H1 (cell line): ENCODE results near the gene ING4. TPM values are rescaled to one million over a fixed set of nuclear protein-coding genes. Genes with fewer than 3 reads are reported as not detected.

Source experiments
- CBX8 ChIP-seq: fragments of 300-800, 300-1000 bp; sonication (generic); IDR thresholded peaks from 2 replicates; pipeline ENCODE4 v1.7.1; 2016; ENCODE audit warnings: low read depth, low read length, borderline replicate concordance
- CEBPB ChIP-seq: IDR thresholded peaks from 2 replicates; pipeline ENCODE4 v1.6.1; 2012; ENCODE audit warnings: low read depth, low read length
- CHD1 ChIP-seq: IDR thresholded peaks from 2 replicates; pipeline ENCODE4 v1.6.1; 2012; ENCODE audit warnings: low read depth, low read length, improper control_type of control experiment
- CHD7 ChIP-seq: fragments of 300-600 bp; sonication (generic); IDR thresholded peaks from 2 replicates; pipeline ENCODE4 v1.7.1; 2012; ENCODE audit warnings: low read length, moderate library complexity, mild to moderate bottlenecking, inconsistent platforms; ENCODE audit not compliant: insufficient replicate concordance
- CREB1 ChIP-seq: IDR thresholded peaks from 2 replicates; pipeline ENCODE4 v1.6.1; 2012; ENCODE audit warnings: inconsistent platforms
- CTBP2 ChIP-seq: IDR thresholded peaks from 2 replicates; pipeline ENCODE4 v1.7.0; 2011; ENCODE audit warnings: borderline replicate concordance, mild to moderate bottlenecking, moderate library complexity, mixed read lengths, low read length; ENCODE audit not compliant: insufficient read depth, insufficient read length
- FOSL1 ChIP-seq: IDR thresholded peaks from 2 replicates; pipeline ENCODE4 v1.6.1; 2011; ENCODE audit warnings: mild to moderate bottlenecking, low read depth, low read length, moderate library complexity; ENCODE audit not compliant: insufficient read depth
- HDAC2 ChIP-seq, 2 experiments: fragments of 300-600 bp in 1 of 2; sonication (generic) in 1 of 2; IDR thresholded peaks; 2 replicates each; pipeline ENCODE4 v1.6.1; 2011 to 2012; ENCODE audit warnings: low read depth in 2 of 2, low read length in 2 of 2, mild to moderate bottlenecking in 2 of 2, moderate library complexity in 2 of 2, borderline replicate concordance in 1 of 2, inconsistent platforms in 1 of 2
- JUN ChIP-seq: IDR thresholded peaks from 2 replicates; pipeline ENCODE4 v1.6.1; 2011; ENCODE audit warnings: low read depth, mild to moderate bottlenecking, improper control_type of control experiment, low read length
- KDM5A ChIP-seq: fragments of 200-600 bp; IDR thresholded peaks from 2 replicates; pipeline ENCODE4 v1.7.1; 2012; ENCODE audit warnings: mild to moderate bottlenecking, low read length, inconsistent platforms, mixed read lengths
- POU5F1 ChIP-seq: IDR thresholded peaks from 2 replicates; pipeline ENCODE4 v1.6.1; 2011; ENCODE audit warnings: low read depth, mild to moderate bottlenecking, low read length, moderate library complexity
- polyA plus RNA-seq, 7 experiments: library from polyadenylated mRNA; depleted of rRNA in 3 of 7; stranded (reverse) in 5 of 7; unstranded in 2 of 7; fragments of >200 nt in 5 of 7; fragments of 200-250 nt in 2 of 7; gene quantifications; 1 replicate in 5 of 7; 2 replicates in 1 of 7; 4 replicates in 1 of 7; pipeline versions ENCODE4 v1.2.1 to v1.2.3, GENCODE V29; 2011 to 2013; ENCODE audit warnings: missing spikeins in 2 of 7, mixed read lengths in 2 of 7
- total RNA-seq: library from RNA; stranded (reverse); fragmentation: NEBNext Ultra II Directional; extraction: Animal tissue kit (Norgen Biotek cat#: 25700); gene quantifications from 2 replicates; pipeline ENCODE4 v1.2.1, GENCODE V29; 2021

Gene ING4
- total and polyA plus RNA-seq, 2 of the 8 experiments (the other 6 are each of a cell fraction or from before 2014, with no cell fraction given): 22.9 to 28.6 TPM

DNA sequence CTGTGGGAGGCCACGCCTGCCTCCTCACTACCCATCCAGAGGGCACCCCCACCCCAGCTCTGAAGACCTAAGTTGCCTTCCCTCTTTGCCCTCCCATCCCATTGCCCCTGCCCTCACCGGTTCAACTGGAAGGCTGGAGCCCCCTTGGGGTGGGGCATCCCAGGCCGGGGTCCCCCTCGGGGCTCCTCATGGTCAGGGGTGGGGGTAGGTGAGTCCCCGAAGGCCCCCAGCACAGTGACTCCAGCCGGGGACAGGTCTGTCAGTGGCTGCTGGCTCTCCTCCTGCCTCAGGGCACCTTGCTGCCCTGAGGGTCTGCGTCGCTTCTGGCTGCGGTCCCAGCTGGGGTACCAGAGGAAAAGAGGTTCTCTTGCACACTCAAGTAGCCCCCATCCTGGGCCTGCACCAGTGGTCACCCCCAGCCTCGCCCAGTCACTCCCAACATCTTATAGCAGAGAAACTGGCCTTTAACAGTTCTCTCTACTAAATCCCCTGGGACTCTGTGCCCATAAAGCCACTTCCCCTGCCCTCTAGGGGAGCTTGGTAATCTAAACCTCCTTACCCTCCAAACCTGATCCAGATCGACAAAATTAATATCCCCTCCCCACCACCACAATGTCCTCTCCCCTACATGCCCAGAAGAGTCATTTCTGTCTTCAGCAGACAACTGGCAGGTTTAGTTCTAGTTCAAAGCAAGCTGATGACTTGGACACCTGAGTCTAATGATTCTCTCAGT is 32.6 kb upstream of the ING4 start (continued):
- TF ChIP-seq CHD7 (no peak), CEBPB (no peak), KDM5A (no peak), CHD1 (no peak), CTBP2 (no peak), FOSL1 (no peak), HDAC2 (IDR thresholded peaks at IDR 0.05; ENCODE audit: borderline replicate concordance in 1 of 2, low read depth in 2 of 2, low read length in 2 of 2) (no peak), POU5F1 (no peak), CBX8 (no peak), CREB1 (no peak), JUN (no peak)
